Liver (tissue), 9 donors: Measurements from ENCODE around the gene DCC. TPM values are rescaled to one million over a fixed set of nuclear protein-coding genes. Genes with fewer than 3 reads are reported as not detected.

Experiments
- DNase-seq: peaks from one replicate; pipeline ENCODE4 v3.0.0-alpha.2; 2017; ENCODE audit warnings: low spot score
- H3K27ac ChIP-seq, 2 donors: one replicate each; pipeline ENCODE4 v1.7.0; 2013; ENCODE audit warnings: inconsistent platforms in 2 of 2, low read length in 2 of 2, control low read depth in 1 of 2, low read depth in 1 of 2, mild to moderate bottlenecking in 1 of 2
- H3K27me3 ChIP-seq, 4 donors: one replicate each; pipeline versions ENCODE4 v1.6.1 to v1.7.0; 2013; ENCODE audit warnings: low read length in 3 of 4, inconsistent platforms in 1 of 4, mild to moderate bottlenecking in 1 of 4, moderate library complexity in 1 of 4; ENCODE audit not compliant: control insufficient read depth in 4 of 4, insufficient read depth in 4 of 4
- H3K36me3 ChIP-seq, 4 donors: one replicate each; pipeline versions ENCODE4 v1.6.1 to v1.7.0; 2013; ENCODE audit warnings: low read length in 3 of 4, mild to moderate bottlenecking in 3 of 4, low read depth in 1 of 4, moderate library complexity in 1 of 4; ENCODE audit not compliant: control insufficient read depth in 4 of 4, insufficient read depth in 3 of 4
- H3K4me1 ChIP-seq, 4 donors: one replicate each; pipeline versions ENCODE4 v1.6.1 to v1.7.0; 2013; ENCODE audit warnings: low read length in 3 of 4, mild to moderate bottlenecking in 3 of 4, moderate library complexity in 1 of 4; ENCODE audit not compliant: control insufficient read depth in 4 of 4, insufficient read depth in 4 of 4
- H3K4me3 ChIP-seq, 3 donors: one replicate each; pipeline versions ENCODE4 v1.6.1 to v1.7.0; 2013; ENCODE audit warnings: low read length in 3 of 3, control low read depth in 1 of 3, low read depth in 1 of 3, mild to moderate bottlenecking in 1 of 3
- H3K9ac ChIP-seq, 2 donors: one replicate each; pipeline ENCODE4 v1.7.0; 2013; ENCODE audit warnings: low read length in 2 of 2, mild to moderate bottlenecking in 2 of 2, moderate library complexity in 2 of 2, control low read depth in 1 of 2, low read depth in 1 of 2
- H3K9me3 ChIP-seq, 4 donors: one replicate each; pipeline versions ENCODE4 v1.6.1 to v1.7.0; 2013; ENCODE audit warnings: low read length in 3 of 4; ENCODE audit not compliant: control insufficient read depth in 4 of 4
- FOXA1 ChIP-seq: IDR thresholded peaks from 2 replicates; pipeline ENCODE4 v1.6.1; 2016; ENCODE audit warnings: antibody characterized with exemption
- FOXA2 ChIP-seq: IDR thresholded peaks from 2 replicates; pipeline ENCODE4 v1.6.1; 2016; ENCODE audit warnings: antibody characterized with exemption
- GABPA ChIP-seq, 2 donors: IDR thresholded peaks in 1 of 2; conservative IDR thresholded peaks in 1 of 2; 2 replicates each; pipeline ENCODE4 v1.6.1; 2016; ENCODE audit warnings: antibody characterized with exemption in 2 of 2, mild to moderate bottlenecking in 1 of 2, moderate library complexity in 1 of 2
- HNF4A ChIP-seq, 2 donors: conservative IDR thresholded peaks; 2 replicates each; pipeline ENCODE4 v1.6.1; 2016; ENCODE audit warnings: antibody characterized with exemption in 2 of 2, mild to moderate bottlenecking in 2 of 2
- JUND ChIP-seq, 2 donors: IDR thresholded peaks; 2 replicates each; pipeline ENCODE4 v1.6.1; 2016; ENCODE audit warnings: antibody characterized with exemption in 2 of 2
- NR2F2 ChIP-seq: IDR thresholded peaks from 2 replicates; pipeline ENCODE4 v1.6.1; 2016; ENCODE audit warnings: antibody characterized with exemption
- RAD21 ChIP-seq, 2 donors: IDR thresholded peaks; 2 replicates each; pipeline ENCODE4 v1.6.1; 2016; ENCODE audit warnings: antibody characterized with exemption in 2 of 2, mild to moderate bottlenecking in 2 of 2
- RXRA ChIP-seq, 2 donors: IDR thresholded peaks; 2 replicates each; pipeline ENCODE4 v1.6.1; 2017 to 2018; ENCODE audit warnings: antibody characterized with exemption in 2 of 2, mild to moderate bottlenecking in 1 of 2
- SP1 ChIP-seq: IDR thresholded peaks from 2 replicates; pipeline ENCODE4 v1.6.1; 2018; ENCODE audit warnings: antibody characterized with exemption, mild to moderate bottlenecking
- TAF1 ChIP-seq: conservative IDR thresholded peaks from 2 replicates; pipeline ENCODE4 v1.6.1; 2016; ENCODE audit warnings: antibody characterized with exemption, mild to moderate bottlenecking
- YY1 ChIP-seq: IDR thresholded peaks from 2 replicates; pipeline ENCODE4 v1.6.1; 2016; ENCODE audit warnings: antibody characterized with exemption, mild to moderate bottlenecking
- WGBS: extraction: QIAGEN DNeasy Blood & Tissue Kit; methylation state at CpG from one replicate; pipeline ENCODE4 v1.1.7; 2013; 5-methylcytosine and 5-hydroxymethylcytosine counted together
- polyA plus RNA-seq, 2 donors: library from polyadenylated mRNA; stranded (reverse) in 1 of 2; unstranded in 1 of 2; fragments of 200-250 nt in 1 of 2; fragments of >200 nt in 1 of 2; fragmentation: Nextera tagmentation in 1 of 2; extraction: Ambion mirVana in 1 of 2; gene quantifications; one replicate each; pipeline versions ENCODE4 v1.2.1 to v1.2.3, GENCODE V29; 2013 to 2015
- total RNA-seq, 2 donors: library from RNA; depleted of rRNA; stranded (reverse); fragments of >200 nt; gene quantifications; one replicate each; pipeline ENCODE4 v1.2.3, GENCODE V29; 2014
- TF ChIP-seq, protein P1 (sequence below): IDR thresholded peaks from 2 replicates; pipeline ENCODE4 v1.6.1; 2016; ENCODE audit warnings: antibody characterized with exemption, mild to moderate bottlenecking
- TF ChIP-seq, protein P2 (sequence below): IDR thresholded peaks from 2 replicates; pipeline ENCODE4 v1.6.1; 2016; ENCODE audit warnings: antibody characterized with exemption
- TF ChIP-seq, protein P3 (sequence below): fragments of 150-350 bp; IDR thresholded peaks from 2 replicates; pipeline ENCODE4 v1.5.1; 2017; ENCODE audit warnings: improper control_type of control experiment, low read depth, low read length; ENCODE audit not compliant: missing input control
- TF ChIP-seq, protein P4 (sequence below): IDR thresholded peaks from 2 replicates; pipeline ENCODE4 v1.6.1; 2016; ENCODE audit warnings: antibody characterized with exemption
- TF ChIP-seq, protein P5 (sequence below): IDR thresholded peaks from 2 replicates; pipeline ENCODE4 v1.6.1; 2016; ENCODE audit warnings: antibody characterized with exemption
- donor health status: healthy.
- donor health status: healthy.
- donor health status: healthy.
- donor health status: healthy.
- donor health status: healthy.

DCC gene
- total and polyA plus RNA-seq, 4 donors = under 0.01 to 0.03 TPM; not detected in 2

DNA sequence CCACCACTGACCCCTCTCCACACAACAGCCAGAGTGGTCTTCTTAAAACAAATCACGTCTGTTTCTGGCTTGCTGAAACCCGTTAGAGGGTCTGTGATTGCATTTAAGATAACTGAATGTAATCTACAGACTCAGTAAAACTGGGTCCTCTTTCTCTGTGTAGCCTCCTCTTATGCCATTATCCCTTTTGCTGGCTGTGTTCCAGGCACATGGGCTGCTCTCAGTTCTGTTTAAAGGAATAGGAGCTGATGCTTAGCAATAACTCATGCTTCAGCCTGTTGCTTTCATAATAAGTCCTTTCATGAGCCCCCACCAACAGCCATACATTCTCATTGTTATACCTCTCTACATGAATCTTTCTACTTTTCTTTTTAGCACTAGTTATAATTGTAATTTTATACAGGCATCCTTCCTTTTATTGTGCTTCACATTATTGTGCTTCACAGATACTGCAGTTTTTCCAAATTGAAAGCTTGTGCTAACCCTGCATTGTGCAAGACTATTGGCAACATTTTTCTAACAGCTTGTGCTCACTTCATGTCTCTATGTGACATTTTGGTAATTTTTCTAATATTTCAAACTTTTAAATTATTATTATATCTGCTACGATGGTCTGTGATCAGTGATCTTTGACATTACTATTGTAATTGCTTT is 1101.9 kb downstream of the DCC start:
- Histone ChIP-seq H3K36me3 (no peaks in the 10 kb centered on the region), H3K9me3 (peaks cover 0 to 1% (median 0%) of the 10 kb centered on the region in 4 donors), H3K4me3 (no peak overlapping the region), H3K27ac (no peak overlapping the region), H3K9ac (no peak overlapping the region), H3K27me3 (no peaks in the 10 kb centered on the region), H3K4me1 (no peaks in the 10 kb centered on the region)
- TF ChIP-seq YY1 (no peak), FOXA1 (no peak), SP1 (no peak), TAF1 (no peak), HNF4A (conservative IDR thresholded peaks at IDR 0.05) (no peak), RXRA (IDR thresholded peaks at IDR 0.05) (no peak), JUND (IDR thresholded peaks at IDR 0.05) (no peak)
- TF ChIP-seq, protein P1, sequence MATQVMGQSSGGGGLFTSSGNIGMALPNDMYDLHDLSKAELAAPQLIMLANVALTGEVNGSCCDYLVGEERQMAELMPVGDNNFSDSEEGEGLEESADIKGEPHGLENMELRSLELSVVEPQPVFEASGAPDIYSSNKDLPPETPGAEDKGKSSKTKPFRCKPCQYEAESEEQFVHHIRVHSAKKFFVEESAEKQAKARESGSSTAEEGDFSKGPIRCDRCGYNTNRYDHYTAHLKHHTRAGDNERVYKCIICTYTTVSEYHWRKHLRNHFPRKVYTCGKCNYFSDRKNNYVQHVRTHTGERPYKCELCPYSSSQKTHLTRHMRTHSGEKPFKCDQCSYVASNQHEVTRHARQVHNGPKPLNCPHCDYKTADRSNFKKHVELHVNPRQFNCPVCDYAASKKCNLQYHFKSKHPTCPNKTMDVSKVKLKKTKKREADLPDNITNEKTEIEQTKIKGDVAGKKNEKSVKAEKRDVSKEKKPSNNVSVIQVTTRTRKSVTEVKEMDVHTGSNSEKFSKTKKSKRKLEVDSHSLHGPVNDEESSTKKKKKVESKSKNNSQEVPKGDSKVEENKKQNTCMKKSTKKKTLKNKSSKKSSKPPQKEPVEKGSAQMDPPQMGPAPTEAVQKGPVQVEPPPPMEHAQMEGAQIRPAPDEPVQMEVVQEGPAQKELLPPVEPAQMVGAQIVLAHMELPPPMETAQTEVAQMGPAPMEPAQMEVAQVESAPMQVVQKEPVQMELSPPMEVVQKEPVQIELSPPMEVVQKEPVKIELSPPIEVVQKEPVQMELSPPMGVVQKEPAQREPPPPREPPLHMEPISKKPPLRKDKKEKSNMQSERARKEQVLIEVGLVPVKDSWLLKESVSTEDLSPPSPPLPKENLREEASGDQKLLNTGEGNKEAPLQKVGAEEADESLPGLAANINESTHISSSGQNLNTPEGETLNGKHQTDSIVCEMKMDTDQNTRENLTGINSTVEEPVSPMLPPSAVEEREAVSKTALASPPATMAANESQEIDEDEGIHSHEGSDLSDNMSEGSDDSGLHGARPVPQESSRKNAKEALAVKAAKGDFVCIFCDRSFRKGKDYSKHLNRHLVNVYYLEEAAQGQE = no peak
- TF ChIP-seq, protein P2, sequence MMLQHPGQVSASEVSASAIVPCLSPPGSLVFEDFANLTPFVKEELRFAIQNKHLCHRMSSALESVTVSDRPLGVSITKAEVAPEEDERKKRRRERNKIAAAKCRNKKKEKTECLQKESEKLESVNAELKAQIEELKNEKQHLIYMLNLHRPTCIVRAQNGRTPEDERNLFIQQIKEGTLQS = no peak
- TF ChIP-seq, protein P3, sequence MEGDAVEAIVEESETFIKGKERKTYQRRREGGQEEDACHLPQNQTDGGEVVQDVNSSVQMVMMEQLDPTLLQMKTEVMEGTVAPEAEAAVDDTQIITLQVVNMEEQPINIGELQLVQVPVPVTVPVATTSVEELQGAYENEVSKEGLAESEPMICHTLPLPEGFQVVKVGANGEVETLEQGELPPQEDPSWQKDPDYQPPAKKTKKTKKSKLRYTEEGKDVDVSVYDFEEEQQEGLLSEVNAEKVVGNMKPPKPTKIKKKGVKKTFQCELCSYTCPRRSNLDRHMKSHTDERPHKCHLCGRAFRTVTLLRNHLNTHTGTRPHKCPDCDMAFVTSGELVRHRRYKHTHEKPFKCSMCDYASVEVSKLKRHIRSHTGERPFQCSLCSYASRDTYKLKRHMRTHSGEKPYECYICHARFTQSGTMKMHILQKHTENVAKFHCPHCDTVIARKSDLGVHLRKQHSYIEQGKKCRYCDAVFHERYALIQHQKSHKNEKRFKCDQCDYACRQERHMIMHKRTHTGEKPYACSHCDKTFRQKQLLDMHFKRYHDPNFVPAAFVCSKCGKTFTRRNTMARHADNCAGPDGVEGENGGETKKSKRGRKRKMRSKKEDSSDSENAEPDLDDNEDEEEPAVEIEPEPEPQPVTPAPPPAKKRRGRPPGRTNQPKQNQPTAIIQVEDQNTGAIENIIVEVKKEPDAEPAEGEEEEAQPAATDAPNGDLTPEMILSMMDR = no peak
- TF ChIP-seq, protein P4, sequence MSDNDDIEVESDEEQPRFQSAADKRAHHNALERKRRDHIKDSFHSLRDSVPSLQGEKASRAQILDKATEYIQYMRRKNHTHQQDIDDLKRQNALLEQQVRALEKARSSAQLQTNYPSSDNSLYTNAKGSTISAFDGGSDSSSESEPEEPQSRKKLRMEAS = no peak
- DNase-seq = no peak
- WGBS = 38% methylated on average over 3 of the region's 3 CpGs

DNA sequence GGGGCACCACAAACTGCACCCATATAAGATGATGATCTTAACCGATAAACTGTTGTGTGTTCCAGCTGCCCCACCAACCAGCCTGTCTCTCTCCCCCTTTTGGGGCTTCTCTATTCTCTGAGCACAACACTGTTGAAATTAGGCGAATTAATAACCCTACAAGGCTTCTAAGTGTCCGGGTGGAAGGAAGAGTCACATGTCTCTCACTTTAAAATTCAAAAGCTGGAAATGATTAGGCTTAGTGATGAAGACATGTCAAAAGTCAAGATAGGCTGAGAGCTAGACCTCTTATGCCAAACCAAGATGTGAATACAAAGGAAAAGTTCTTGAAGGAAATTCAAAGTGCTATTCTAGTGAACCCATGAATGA is 1102.4 kb downstream of the DCC start:
- H3K9ac ChIP-seq = no peak overlapping the region
- TF ChIP-seq SP1 (no peak), RAD21 (IDR thresholded peaks at IDR 0.05) (no peak), TAF1 (no peak), JUND (IDR thresholded peaks at IDR 0.05) (no peak), RXRA (IDR thresholded peaks at IDR 0.05) (no peak), HNF4A (conservative IDR thresholded peaks at IDR 0.05) (no peak), FOXA2 (no peak), FOXA1 (no peak), YY1 (no peak), NR2F2 (no peak), GABPA (IDR thresholded peaks at IDR 0.05 in 1 of 2, conservative IDR thresholded peaks at IDR 0.05 in 1 of 2) (no peak)
- TF ChIP-seq, protein P1 = no peak
- TF ChIP-seq, protein P2 = no peak
- TF ChIP-seq, protein P3 = no peak
- TF ChIP-seq, protein P5, sequence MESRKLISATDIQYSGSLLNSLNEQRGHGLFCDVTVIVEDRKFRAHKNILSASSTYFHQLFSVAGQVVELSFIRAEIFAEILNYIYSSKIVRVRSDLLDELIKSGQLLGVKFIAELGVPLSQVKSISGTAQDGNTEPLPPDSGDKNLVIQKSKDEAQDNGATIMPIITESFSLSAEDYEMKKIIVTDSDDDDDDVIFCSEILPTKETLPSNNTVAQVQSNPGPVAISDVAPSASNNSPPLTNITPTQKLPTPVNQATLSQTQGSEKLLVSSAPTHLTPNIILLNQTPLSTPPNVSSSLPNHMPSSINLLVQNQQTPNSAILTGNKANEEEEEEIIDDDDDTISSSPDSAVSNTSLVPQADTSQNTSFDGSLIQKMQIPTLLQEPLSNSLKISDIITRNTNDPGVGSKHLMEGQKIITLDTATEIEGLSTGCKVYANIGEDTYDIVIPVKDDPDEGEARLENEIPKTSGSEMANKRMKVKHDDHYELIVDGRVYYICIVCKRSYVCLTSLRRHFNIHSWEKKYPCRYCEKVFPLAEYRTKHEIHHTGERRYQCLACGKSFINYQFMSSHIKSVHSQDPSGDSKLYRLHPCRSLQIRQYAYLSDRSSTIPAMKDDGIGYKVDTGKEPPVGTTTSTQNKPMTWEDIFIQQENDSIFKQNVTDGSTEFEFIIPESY = no peak

More for the DNA sequence above, 1102.4 kb downstream of the DCC start:
- Histone ChIP-seq H3K4me1 (no peaks in the 10 kb centered on the region), H3K4me3 (no peak overlapping the region), H3K27me3 (no peaks in the 10 kb centered on the region), H3K9me3 (no peaks in the 10 kb centered on the region), H3K36me3 (no peaks in the 10 kb centered on the region), H3K27ac (no peak overlapping the region)
- no peak for DNase-seq
- WGBS = 57% methylated on average over 3 of the region's 3 CpGs
